Measurements from ENCODE around the gene ABHD1.
"Not testable (repeated sequence)": the region's sequence is repeated elsewhere in the genome, so short reads cannot be mapped to it uniquely, and the experiment has no call there.

ABHD1 gene

GRCh38 chr2:27123302-27124150 lies at the start of gene ABHD1:
TSS of gene ABHD1 (plus strand) at chr2:27123815. CDS start at chr2:27123949, 134 bp downstream.
- H2AFZ ChIP-seq (ENCODE audit: low read depth, low read length), result peak within 1 kb of the TSS; percentile 98
- H4K20me1 ChIP-seq (ENCODE audit: insufficient read depth, low read length), result no peaks in the 10 kb centered on the region
- peak within 1 kb of the TSS; percentile 97 for H3K4me2 ChIP-seq (ENCODE audit: low read length)
- peak within 1 kb of the TSS; percentile 80 for H3K4me3 ChIP-seq (ENCODE audit: low read length)
- H3K27me3 ChIP-seq (ENCODE audit: low read depth, low read length), result peaks cover 6% of the 10 kb centered on the region
- H3K79me2 ChIP-seq (ENCODE audit: low read length), result no peaks in the 10 kb centered on the region
- H3K36me3 ChIP-seq (replicated peaks; ENCODE audit: low read depth, low read length), result no peaks in the 10 kb centered on the region
- no peak for TF ChIP-seq CTCF (IDR thresholded peaks at IDR 0.05; ENCODE audit: low read depth, low read length)
- TF ChIP-seq EZH2phosphoT487 (IDR thresholded peaks at IDR 0.05; ENCODE audit: low read depth), result no peak
- H3K27ac ChIP-seq (ENCODE audit: low read length), result no peak within 1 kb of the TSS
- H3K4me1 ChIP-seq (ENCODE audit: low read length), result peaks cover 15% of the 10 kb centered on the region
- H3K9me3 ChIP-seq (ENCODE audit: insufficient read depth, low read length), result no peaks in the 10 kb centered on the region
- H3K9ac ChIP-seq (ENCODE audit: low read length), result peak within 1 kb of the TSS; percentile 67

GRCh38 chr2:27074738-27075565 lies 48.7 kb upstream of the ABHD1 start:
- Histone ChIP-seq H3K27ac (ENCODE audit: low read length) (no peak overlapping the region), H3K27me3 (ENCODE audit: low read depth, low read length) (peaks cover 10% of the 10 kb centered on the region), H3K9ac (ENCODE audit: low read length) (no peak overlapping the region), H3K9me3 (ENCODE audit: insufficient read depth, low read length) (no peaks in the 10 kb centered on the region), H3K4me1 (ENCODE audit: low read length) (peaks cover 17% of the 10 kb centered on the region), H4K20me1 (ENCODE audit: insufficient read depth, low read length) (no peaks in the 10 kb centered on the region), H3K4me2 (ENCODE audit: low read length) (no peak overlapping the region), H3K79me2 (ENCODE audit: low read length) (peaks cover 15% of the 10 kb centered on the region), H3K4me3 (ENCODE audit: low read length) (no peak overlapping the region), H3K36me3 (replicated peaks; ENCODE audit: low read depth, low read length) (peaks cover 6% of the 10 kb centered on the region), H2AFZ (ENCODE audit: low read depth, low read length) (no peak overlapping the region)
- TF ChIP-seq EZH2phosphoT487 (IDR thresholded peaks at IDR 0.05; ENCODE audit: low read depth) (no peak), CTCF (IDR thresholded peaks at IDR 0.05; ENCODE audit: low read depth, low read length) (no peak)

GRCh38 chr2:27075566-27075871 lies 48.1 kb upstream of the ABHD1 start:
- peaks cover 11% of the 10 kb centered on the region for H3K4me1 ChIP-seq (ENCODE audit: low read length)
- H2AFZ ChIP-seq (ENCODE audit: low read depth, low read length); H3K27ac ChIP-seq (ENCODE audit: low read length); H3K9me3 ChIP-seq (ENCODE audit: insufficient read depth, low read length); H3K79me2 ChIP-seq (ENCODE audit: low read length); H3K36me3 ChIP-seq (replicated peaks; ENCODE audit: low read depth, low read length); H3K9ac ChIP-seq (ENCODE audit: low read length); H3K4me3 ChIP-seq (ENCODE audit: low read length); H3K4me2 ChIP-seq (ENCODE audit: low read length); H3K27me3 ChIP-seq (ENCODE audit: low read depth, low read length); H4K20me1 ChIP-seq (ENCODE audit: insufficient read depth, low read length): not testable (repeated sequence)

- TF ChIP-seq CTCF (IDR thresholded peaks at IDR 0.05; ENCODE audit: low read depth, low read length) (no peak), EZH2phosphoT487 (IDR thresholded peaks at IDR 0.05; ENCODE audit: low read depth) (no peak)
- H3K4me2 ChIP-seq (ENCODE audit: low read length), result no peak overlapping the region
- H3K27ac ChIP-seq (ENCODE audit: low read length), result no peak overlapping the region
- H3K36me3 ChIP-seq (replicated peaks; ENCODE audit: low read depth, low read length), result no peaks in the 10 kb centered on the region
- H3K4me3 ChIP-seq (ENCODE audit: low read length), result no peak overlapping the region
- H3K4me1 ChIP-seq (ENCODE audit: low read length), result peaks cover 15% of the 10 kb centered on the region
- H3K9me3 ChIP-seq (ENCODE audit: insufficient read depth, low read length), result no peaks in the 10 kb centered on the region
- peaks cover 2% of the 10 kb centered on the region for H3K79me2 ChIP-seq (ENCODE audit: low read length)
- no peaks in the 10 kb centered on the region for H4K20me1 ChIP-seq (ENCODE audit: insufficient read depth, low read length)
- H2AFZ ChIP-seq (ENCODE audit: low read depth, low read length), result no peak overlapping the region
- no peak overlapping the region for H3K9ac ChIP-seq (ENCODE audit: low read length)
- H3K27me3 ChIP-seq (ENCODE audit: low read depth, low read length), result peaks cover 10% of the 10 kb centered on the region
These were observed 47.3 kb upstream of the ABHD1 start for GRCh38 chr2:27076323-27076722.

Measured in OCI-LY3 (cell line).